K562 (cell line): ENCODE results near the gene TAF1D. TPM values are rescaled to one million over a fixed set of nuclear protein-coding genes. Genes with fewer than 3 reads are reported as not detected.
A peak's percentile ranks its signal among the peaks of the same experiment; 100 is the strongest.

Experiments used
- ATAC-seq: fragments of 200-7000 bp; cut with Tn5 transposase; 3 replicates; pipeline ENCODE4 v1.9.1; 2020; ENCODE audit warnings: moderate library complexity
- BruUV-seq: library from RNA; stranded (reverse); fragments of 400-500 nt; replicated peaks from 2 replicates; lab custom pipeline; 2021; lab: Mats Ljungman, UMichigan
- CTCF ChIA-PET: fragments of 300-600 bp; formaldehyde crosslinking; extraction: SDS; loops from one replicate; lab custom pipeline; 2021; ENCODE audit warnings: low intra/inter-chr PET ratio; lab: Yijun Ruan, JAX
- POLR2A ChIA-PET: fragments of 300-600, 350-650 bp; sonication (Branson Sonifier 250); formaldehyde crosslinking; extraction: SDS; loops from one replicate; lab custom pipeline; 2021; ENCODE audit warnings: antibody characterized with exemption, inconsistent platforms; lab: Yijun Ruan, JAX
- DNase-seq, 4 experiments: peaks; one replicate each; pipeline versions ENCODE4 v3.0.0 to v3.0.0-alpha.2; 2011 to 2018; ENCODE audit warnings: low spot score in 3 of 4, mixed read lengths in 3 of 4; ENCODE audit errors: extremely low read depth in 1 of 4
- FAIRE-seq: peaks from 2 replicates; lab custom pipeline; 2011; peaks lifted over from hg19 to GRCh38; lab: Jason Lieb, UNC
- H2AFZ ChIP-seq: 2 replicates; pipeline ENCODE4 v1.6.0; 2011; ENCODE audit warnings: low read depth, low read length, control low read depth, inconsistent platforms
- H3K27ac ChIP-seq: fragments of 200-600 bp; 3 replicates; pipeline ENCODE4 v1.8.0; 2011; ENCODE audit warnings: low read depth, mild to moderate bottlenecking, control low read depth, inconsistent platforms, low read length, moderate library complexity, mixed read lengths; ENCODE audit errors: extremely low read depth
- H3K27me3 ChIP-seq, 2 experiments: fragments of 300-600 bp in 1 of 2; 2 replicates in 1 of 2; 3 replicates in 1 of 2; pipeline versions ENCODE4 v1.6.0 to v1.8.0; 2011; ENCODE audit warnings: inconsistent platforms in 2 of 2, low read length in 2 of 2, mild to moderate bottlenecking in 1 of 2, mixed read lengths in 1 of 2, moderate library complexity in 1 of 2; ENCODE audit not compliant: control insufficient read depth in 2 of 2, insufficient read depth in 2 of 2
- H3K36me3 ChIP-seq: fragments of 300-600 bp; 3 replicates; pipeline ENCODE4 v1.8.0; 2011; ENCODE audit warnings: mild to moderate bottlenecking, low read length, inconsistent platforms; ENCODE audit not compliant: control insufficient read depth, insufficient read depth
- H3K4me1 ChIP-seq, 2 experiments: fragments of 200-600 bp in 1 of 2; replicated peaks in 1 of 2; 2 replicates in 1 of 2; 3 replicates in 1 of 2; pipeline versions ENCODE4 v1.5.1 to v1.8.0; 2011; ENCODE audit warnings: inconsistent platforms in 2 of 2, low read length in 2 of 2, mild to moderate bottlenecking in 1 of 2, mixed read lengths in 1 of 2, moderate library complexity in 1 of 2; ENCODE audit not compliant: control insufficient read depth in 2 of 2, insufficient read depth in 2 of 2
- H3K4me2 ChIP-seq: 2 replicates; pipeline ENCODE4 v1.6.1; 2011; ENCODE audit warnings: low read length, control low read depth, inconsistent platforms, mixed read lengths; ENCODE audit not compliant: insufficient read depth
- H3K4me3 ChIP-seq: fragments of 200-600 bp; sonication (generic), shearing (Covaris generic); 2 replicates; pipeline ENCODE4 v1.5.1; 2016; ENCODE audit warnings: control low read depth, inconsistent platforms
- H3K79me2 ChIP-seq: fragments of 200-600 bp; 3 replicates; pipeline ENCODE4 v1.8.0; 2011; ENCODE audit warnings: low read length, inconsistent platforms; ENCODE audit not compliant: control insufficient read depth, insufficient read depth
- H3K9ac ChIP-seq, 2 experiments: 2 replicates each; pipeline versions ENCODE4 v1.6.0 to v1.6.1; 2011; ENCODE audit warnings: low read depth in 2 of 2, low read length in 2 of 2, control low read depth in 1 of 2, inconsistent platforms in 1 of 2, mild to moderate bottlenecking in 1 of 2, mixed read lengths in 1 of 2; ENCODE audit not compliant: insufficient read depth in 1 of 2
- H3K9me1 ChIP-seq: one replicate; pipeline ENCODE4 v1.6.0; 2011; ENCODE audit warnings: inconsistent platforms, mild to moderate bottlenecking, low read length, moderate library complexity; ENCODE audit not compliant: control insufficient read depth, insufficient read depth
- H3K9me3 ChIP-seq: replicated peaks from 2 replicates; pipeline ENCODE4 v1.5.1; 2011; ENCODE audit warnings: low read depth, low read length, inconsistent platforms; ENCODE audit not compliant: control insufficient read depth, insufficient read depth
- H4K20me1 ChIP-seq: replicated peaks from 2 replicates; pipeline ENCODE4 v1.6.1; 2011; ENCODE audit warnings: low read length, inconsistent platforms, mixed read lengths; ENCODE audit not compliant: control insufficient read depth, insufficient read depth
- ASH1L ChIP-seq: fragments of 450-650 bp; IDR thresholded peaks from 2 replicates; pipeline ENCODE4 v1.6.1; 2018; ENCODE audit warnings: borderline replicate concordance, mild to moderate bottlenecking, low read depth; ENCODE audit not compliant: partially characterized antibody
- CEBPG ChIP-seq, 3 experiments: fragments of 200-800 bp in 1 of 3; sonication (Bioruptor generic) in 1 of 3; sonication (generic) in 1 of 3; formaldehyde crosslinking in 1 of 3; IDR thresholded peaks in 2 of 3; conservative IDR thresholded peaks in 1 of 3; 2 replicates each; pipeline versions ENCODE4 v1.6.1 to v1.8.0; 2016 to 2022; ENCODE audit warnings: missing compliant biosample characterization in 2 of 3, missing genetic modification characterization in 2 of 3, mild to moderate bottlenecking in 1 of 3, missing genetic modification reagents in 1 of 3
- ESRRB ChIP-seq: fragments of 250-450 bp; sonication (Bioruptor Pico); IDR thresholded peaks from 2 replicates; pipeline ENCODE4 v1.5.0; 2020; ENCODE audit warnings: mild to moderate bottlenecking, moderate library complexity, borderline replicate concordance
- NR2C2 ChIP-seq, 2 experiments: fragments of 200-800 bp in 1 of 2; sonication (Bioruptor generic) in 1 of 2; sonication (generic) in 1 of 2; formaldehyde crosslinking in 1 of 2; IDR thresholded peaks; 2 replicates each; pipeline versions ENCODE4 v1.6.1 to v1.8.0; 2016 to 2022; ENCODE audit warnings: mild to moderate bottlenecking in 1 of 2, missing compliant biosample characterization in 1 of 2, missing genetic modification characterization in 1 of 2, missing genetic modification reagents in 1 of 2
- PTTG1 ChIP-seq: fragments of 450-650 bp; IDR thresholded peaks from 2 replicates; pipeline ENCODE4 v1.6.1; 2016; ENCODE audit warnings: low read depth, mild to moderate bottlenecking, missing genetic modification characterization, missing compliant biosample characterization
- SAFB ChIP-seq: fragments of 200-400 bp; formaldehyde crosslinking; IDR thresholded peaks from 2 replicates; pipeline ENCODE4 v1.6.1; 2017; ENCODE audit warnings: low read depth, low read length, borderline replicate concordance
- ZNF121 ChIP-seq: sonication (generic); formaldehyde crosslinking; conservative IDR thresholded peaks from 2 replicates; pipeline ENCODE4 v1.8.0; 2022; ENCODE audit warnings: missing genetic modification reagents
- WGBS: fragments of 100-300 bp; shearing (Covaris generic); methylation state at CpG from one replicate; pipeline ENCODE4 v1.1.6; 2016; ENCODE audit warnings: low coverage, mixed read lengths; ENCODE audit not compliant: insufficient coverage; ENCODE audit errors: missing lambda C conversion rate; 5-methylcytosine and 5-hydroxymethylcytosine counted together
- in situ Hi-C: fragments of 300-500 bp; cut with MboI; formaldehyde crosslinking; loops from 4 replicates; pipeline ENCODE4 v1.15.0; 2018; ENCODE audit warnings: inconsistent platforms, mixed read lengths
- intact Hi-C: fragments of 100-400 bp; cut with micrococcal nuclease; formaldehyde crosslinking; loops from 2 replicates; pipeline ENCODE4 v1.14.2; 2022
- polyA plus RNA-seq, 8 experiments: library from polyadenylated mRNA; depleted of rRNA in 4 of 8; stranded (reverse) in 5 of 8; unstranded in 3 of 8; fragments of >200 nt; fragmentation: Nextera tagmentation in 2 of 8; fragmentation: Illumina TruSeq in 1 of 8; extraction: Ambion mirVana in 2 of 8; extraction: Trizol in 1 of 8; gene quantifications; 2 replicates each; pipeline versions ENCODE4 v1.2.1 to v1.2.3, GENCODE V29; 2011 to 2014; ENCODE audit warnings: inconsistent platforms in 1 of 8, missing spikeins in 1 of 8
- total RNA-seq, 7 experiments: library from RNA; depleted of rRNA in 6 of 7; stranded (reverse); fragments of >200 nt in 6 of 7; fragmentation: Illumina TruSeq in 2 of 7; extraction: Trizol in 2 of 7; gene quantifications; 2 replicates each; pipeline versions ENCODE4 v1.2.1 to v1.2.3, GENCODE V29; 2011 to 2021; ENCODE audit warnings: low replicate concordance in 1 of 7
- TF ChIP-seq, protein P1 (sequence below): fragments of 450-650 bp; IDR thresholded peaks from 2 replicates; pipeline ENCODE4 v1.6.1; 2016; ENCODE audit warnings: mild to moderate bottlenecking, moderate library complexity

Gene TAF1D
- total and polyA plus RNA-seq, 9 of the 15 experiments (the other 6 are each of a cell fraction or from before 2014, with no cell fraction given) = 122 to 347 (median 250) TPM

DNA sequence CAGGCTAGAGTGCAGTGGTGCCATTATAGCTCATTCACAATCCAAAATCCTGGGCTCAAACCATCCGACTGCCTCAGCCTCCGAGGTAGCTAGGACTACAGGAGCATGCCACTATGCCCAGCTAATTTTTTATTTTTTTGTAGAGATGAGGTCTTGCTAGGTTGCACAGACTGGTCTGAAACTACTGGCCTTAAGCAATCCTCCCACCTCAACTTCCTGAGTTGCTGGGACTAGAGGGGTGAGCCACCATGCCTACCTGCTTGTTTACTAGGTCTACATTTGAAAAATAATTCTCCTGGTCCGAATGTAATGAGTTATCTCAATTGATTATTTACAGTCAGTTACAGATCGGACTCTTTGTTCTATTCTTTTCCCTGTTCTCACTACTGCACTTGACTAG is 22.0 kb downstream of the TAF1D start:
- DNase-seq (no peak), ATAC-seq (no peak), FAIRE-seq (no peak)
- Histone ChIP-seq H3K27me3 (no peaks in the 10 kb centered on the region), H3K9ac (no peak overlapping the region), H3K4me3 (no peak overlapping the region), H4K20me1 (no peaks in the 10 kb centered on the region), H3K9me1 (no peaks in the 10 kb centered on the region), H3K79me2 (peaks cover 5% of the 10 kb centered on the region; the same call in 2 of the 3 replicates), H3K27ac (peak overlapping the region; percentile 89; the same call in 2 of the 3 replicates), H3K36me3 (peaks cover 84% of the 10 kb centered on the region), H2AFZ (no peak overlapping the region), H3K4me1 (peaks cover 8 to 35% of the 10 kb centered on the region in 2 experiments), H3K4me2 (no peak overlapping the region), H3K9me3 (no peaks in the 10 kb centered on the region)
- intact Hi-C loops (no loop called here), in situ Hi-C loops (no loop called here)
- 89% methylated on average over 4 of the region's 4 CpGs for WGBS
- no TSS peak for BruUV-seq
- peak; percentile 27; the same call in 1 of the 2 replicates for TF ChIP-seq PTTG1 (tag)
- TF ChIP-seq CEBPG (CRISPR knock-in tag; IDR thresholded peaks at IDR 0.05) = no peak
- no peak for TF ChIP-seq CEBPG (tag; conservative IDR thresholded peaks at IDR 0.05 in 1 of 2, IDR thresholded peaks at IDR 0.05 in 1 of 2)
- TF ChIP-seq SAFB = no peak
- no peak for TF ChIP-seq ESRRB (CRISPR knock-in tag)
- no peak for TF ChIP-seq ZNF121 (CRISPR knock-in tag)
- TF ChIP-seq, protein P1, sequence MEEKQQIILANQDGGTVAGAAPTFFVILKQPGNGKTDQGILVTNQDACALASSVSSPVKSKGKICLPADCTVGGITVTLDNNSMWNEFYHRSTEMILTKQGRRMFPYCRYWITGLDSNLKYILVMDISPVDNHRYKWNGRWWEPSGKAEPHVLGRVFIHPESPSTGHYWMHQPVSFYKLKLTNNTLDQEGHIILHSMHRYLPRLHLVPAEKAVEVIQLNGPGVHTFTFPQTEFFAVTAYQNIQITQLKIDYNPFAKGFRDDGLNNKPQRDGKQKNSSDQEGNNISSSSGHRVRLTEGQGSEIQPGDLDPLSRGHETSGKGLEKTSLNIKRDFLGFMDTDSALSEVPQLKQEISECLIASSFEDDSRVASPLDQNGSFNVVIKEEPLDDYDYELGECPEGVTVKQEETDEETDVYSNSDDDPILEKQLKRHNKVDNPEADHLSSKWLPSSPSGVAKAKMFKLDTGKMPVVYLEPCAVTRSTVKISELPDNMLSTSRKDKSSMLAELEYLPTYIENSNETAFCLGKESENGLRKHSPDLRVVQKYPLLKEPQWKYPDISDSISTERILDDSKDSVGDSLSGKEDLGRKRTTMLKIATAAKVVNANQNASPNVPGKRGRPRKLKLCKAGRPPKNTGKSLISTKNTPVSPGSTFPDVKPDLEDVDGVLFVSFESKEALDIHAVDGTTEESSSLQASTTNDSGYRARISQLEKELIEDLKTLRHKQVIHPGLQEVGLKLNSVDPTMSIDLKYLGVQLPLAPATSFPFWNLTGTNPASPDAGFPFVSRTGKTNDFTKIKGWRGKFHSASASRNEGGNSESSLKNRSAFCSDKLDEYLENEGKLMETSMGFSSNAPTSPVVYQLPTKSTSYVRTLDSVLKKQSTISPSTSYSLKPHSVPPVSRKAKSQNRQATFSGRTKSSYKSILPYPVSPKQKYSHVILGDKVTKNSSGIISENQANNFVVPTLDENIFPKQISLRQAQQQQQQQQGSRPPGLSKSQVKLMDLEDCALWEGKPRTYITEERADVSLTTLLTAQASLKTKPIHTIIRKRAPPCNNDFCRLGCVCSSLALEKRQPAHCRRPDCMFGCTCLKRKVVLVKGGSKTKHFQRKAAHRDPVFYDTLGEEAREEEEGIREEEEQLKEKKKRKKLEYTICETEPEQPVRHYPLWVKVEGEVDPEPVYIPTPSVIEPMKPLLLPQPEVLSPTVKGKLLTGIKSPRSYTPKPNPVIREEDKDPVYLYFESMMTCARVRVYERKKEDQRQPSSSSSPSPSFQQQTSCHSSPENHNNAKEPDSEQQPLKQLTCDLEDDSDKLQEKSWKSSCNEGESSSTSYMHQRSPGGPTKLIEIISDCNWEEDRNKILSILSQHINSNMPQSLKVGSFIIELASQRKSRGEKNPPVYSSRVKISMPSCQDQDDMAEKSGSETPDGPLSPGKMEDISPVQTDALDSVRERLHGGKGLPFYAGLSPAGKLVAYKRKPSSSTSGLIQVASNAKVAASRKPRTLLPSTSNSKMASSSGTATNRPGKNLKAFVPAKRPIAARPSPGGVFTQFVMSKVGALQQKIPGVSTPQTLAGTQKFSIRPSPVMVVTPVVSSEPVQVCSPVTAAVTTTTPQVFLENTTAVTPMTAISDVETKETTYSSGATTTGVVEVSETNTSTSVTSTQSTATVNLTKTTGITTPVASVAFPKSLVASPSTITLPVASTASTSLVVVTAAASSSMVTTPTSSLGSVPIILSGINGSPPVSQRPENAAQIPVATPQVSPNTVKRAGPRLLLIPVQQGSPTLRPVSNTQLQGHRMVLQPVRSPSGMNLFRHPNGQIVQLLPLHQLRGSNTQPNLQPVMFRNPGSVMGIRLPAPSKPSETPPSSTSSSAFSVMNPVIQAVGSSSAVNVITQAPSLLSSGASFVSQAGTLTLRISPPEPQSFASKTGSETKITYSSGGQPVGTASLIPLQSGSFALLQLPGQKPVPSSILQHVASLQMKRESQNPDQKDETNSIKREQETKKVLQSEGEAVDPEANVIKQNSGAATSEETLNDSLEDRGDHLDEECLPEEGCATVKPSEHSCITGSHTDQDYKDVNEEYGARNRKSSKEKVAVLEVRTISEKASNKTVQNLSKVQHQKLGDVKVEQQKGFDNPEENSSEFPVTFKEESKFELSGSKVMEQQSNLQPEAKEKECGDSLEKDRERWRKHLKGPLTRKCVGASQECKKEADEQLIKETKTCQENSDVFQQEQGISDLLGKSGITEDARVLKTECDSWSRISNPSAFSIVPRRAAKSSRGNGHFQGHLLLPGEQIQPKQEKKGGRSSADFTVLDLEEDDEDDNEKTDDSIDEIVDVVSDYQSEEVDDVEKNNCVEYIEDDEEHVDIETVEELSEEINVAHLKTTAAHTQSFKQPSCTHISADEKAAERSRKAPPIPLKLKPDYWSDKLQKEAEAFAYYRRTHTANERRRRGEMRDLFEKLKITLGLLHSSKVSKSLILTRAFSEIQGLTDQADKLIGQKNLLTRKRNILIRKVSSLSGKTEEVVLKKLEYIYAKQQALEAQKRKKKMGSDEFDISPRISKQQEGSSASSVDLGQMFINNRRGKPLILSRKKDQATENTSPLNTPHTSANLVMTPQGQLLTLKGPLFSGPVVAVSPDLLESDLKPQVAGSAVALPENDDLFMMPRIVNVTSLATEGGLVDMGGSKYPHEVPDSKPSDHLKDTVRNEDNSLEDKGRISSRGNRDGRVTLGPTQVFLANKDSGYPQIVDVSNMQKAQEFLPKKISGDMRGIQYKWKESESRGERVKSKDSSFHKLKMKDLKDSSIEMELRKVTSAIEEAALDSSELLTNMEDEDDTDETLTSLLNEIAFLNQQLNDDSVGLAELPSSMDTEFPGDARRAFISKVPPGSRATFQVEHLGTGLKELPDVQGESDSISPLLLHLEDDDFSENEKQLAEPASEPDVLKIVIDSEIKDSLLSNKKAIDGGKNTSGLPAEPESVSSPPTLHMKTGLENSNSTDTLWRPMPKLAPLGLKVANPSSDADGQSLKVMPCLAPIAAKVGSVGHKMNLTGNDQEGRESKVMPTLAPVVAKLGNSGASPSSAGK = no peak
- no peak for TF ChIP-seq NR2C2 (CRISPR knock-in tag; IDR thresholded peaks at IDR 0.05)
- no peak for TF ChIP-seq NR2C2 (tag; IDR thresholded peaks at IDR 0.05)
- no peak for TF ChIP-seq ASH1L
- CTCF ChIA-PET = no interaction called here
- POLR2A ChIA-PET = interaction anchor here (0.8 to 4.6 kb wide), 3 partner anchors 10 to 21 kb away, joined by 3 to 41 read pairs (median 8); partner anchors contain the start of genes C11orf54 and TAF1D
